Measurements from ENCODE around the gene NR1H3. TPM values are rescaled to one million over a fixed set of nuclear protein-coding genes. Genes with fewer than 3 reads are reported as not detected.
A peak's percentile ranks its signal among the peaks of the same experiment; 100 is the strongest.

NR1H3 gene
- total and polyA plus RNA-seq, 2 donors (not counting 1 experiment from before 2014, with no cell fraction given) = 21.3 to 56.3 TPM

- Histone ChIP-seq H3K27ac (ENCODE audit: insufficient read depth, low read length) (peak within 1 kb of the TSS; percentile 85), H2AFZ (ENCODE audit: low read length) (peak within 1 kb of the TSS; percentile 99), H3K4me3 (replicated peaks in 1 of 4; ENCODE audit: control extremely low read depth in 1 of 4, insufficient read depth in 1 of 4, low read depth in 3 of 4, low read length in 4 of 4) (peak within 1 kb of the TSS; percentile 67 to 88 (median 88)), H3K27me3 (ENCODE audit: control insufficient read depth, insufficient read depth, low read length) (no peaks in the 10 kb centered on the region), H3K36me3 (ENCODE audit: control insufficient read depth, insufficient read depth, low read length) (peaks cover 16% of the 10 kb centered on the region), H4K20me1 (ENCODE audit: control insufficient read depth, extremely low read depth, insufficient read depth, low read length) (no peaks in the 10 kb centered on the region), H3K4me1 (ENCODE audit: control insufficient read depth, extremely low read depth, insufficient read depth, low read length) (peaks cover 7% of the 10 kb centered on the region), H3K9me3 (ENCODE audit: control insufficient read depth, insufficient read depth, low read depth, low read length) (no peaks in the 10 kb centered on the region), H3K4me2 (ENCODE audit: extremely low read depth, insufficient read depth, low read length) (peak within 1 kb of the TSS; percentile 100), H3K79me2 (ENCODE audit: control insufficient read depth, insufficient read depth, low read length) (peaks cover 16% of the 10 kb centered on the region), H3K9ac (ENCODE audit: insufficient read depth, low read length) (peak within 1 kb of the TSS; percentile 75)
- TF ChIP-seq EZH2 (IDR thresholded peaks at IDR 0.05; ENCODE audit: low read length, missing control alignments) (no peak), CTCF (conservative IDR thresholded peaks at IDR 0.05 in 1 of 2, IDR thresholded peaks at IDR 0.05 in 1 of 2; ENCODE audit: low read depth in 1 of 2, low read length in 2 of 2) (peak; percentile 12 to 37)
- peak; percentile 87 to 91 for DNase-seq (ENCODE audit: low read depth in 2 of 2)
Measured at GRCh38 chr11:47248664-47249377, 9.0 kb upstream of the NR1H3 start, which contains the start of gene ACP2. ACP2 (minus strand) TSS chr11:47248814; CDS start chr11:47248789, 25 bp downstream.

- Histone ChIP-seq H3K4me3 (replicated peaks in 1 of 4; ENCODE audit: control extremely low read depth in 1 of 4, insufficient read depth in 1 of 4, low read depth in 3 of 4, low read length in 4 of 4) (peak overlapping the region; percentile 67 to 88 (median 88)), H3K27ac (ENCODE audit: insufficient read depth, low read length) (peak overlapping the region; percentile 85), H3K36me3 (ENCODE audit: control insufficient read depth, insufficient read depth, low read length) (peaks cover 16% of the 10 kb centered on the region), H3K9me3 (ENCODE audit: control insufficient read depth, insufficient read depth, low read depth, low read length) (no peaks in the 10 kb centered on the region), H2AFZ (ENCODE audit: low read length) (peak overlapping the region; percentile 99), H3K9ac (ENCODE audit: insufficient read depth, low read length) (no peak overlapping the region), H3K27me3 (ENCODE audit: control insufficient read depth, insufficient read depth, low read length) (no peaks in the 10 kb centered on the region), H3K79me2 (ENCODE audit: control insufficient read depth, insufficient read depth, low read length) (peaks cover 16% of the 10 kb centered on the region), H4K20me1 (ENCODE audit: control insufficient read depth, extremely low read depth, insufficient read depth, low read length) (no peaks in the 10 kb centered on the region), H3K4me2 (ENCODE audit: extremely low read depth, insufficient read depth, low read length) (peak overlapping the region; percentile 100), H3K4me1 (ENCODE audit: control insufficient read depth, extremely low read depth, insufficient read depth, low read length) (peaks cover 12% of the 10 kb centered on the region)
- no peak for TF ChIP-seq EZH2 (IDR thresholded peaks at IDR 0.05; ENCODE audit: low read length, missing control alignments)
- TF ChIP-seq CTCF (conservative IDR thresholded peaks at IDR 0.05 in 1 of 2, IDR thresholded peaks at IDR 0.05 in 1 of 2; ENCODE audit: low read depth in 1 of 2, low read length in 2 of 2) = no peak
- DNase-seq (ENCODE audit: low read depth in 2 of 2) = no peak
Measured at GRCh38 chr11:47249378-47249715, 8.4 kb upstream of the NR1H3 start.

DNA sequence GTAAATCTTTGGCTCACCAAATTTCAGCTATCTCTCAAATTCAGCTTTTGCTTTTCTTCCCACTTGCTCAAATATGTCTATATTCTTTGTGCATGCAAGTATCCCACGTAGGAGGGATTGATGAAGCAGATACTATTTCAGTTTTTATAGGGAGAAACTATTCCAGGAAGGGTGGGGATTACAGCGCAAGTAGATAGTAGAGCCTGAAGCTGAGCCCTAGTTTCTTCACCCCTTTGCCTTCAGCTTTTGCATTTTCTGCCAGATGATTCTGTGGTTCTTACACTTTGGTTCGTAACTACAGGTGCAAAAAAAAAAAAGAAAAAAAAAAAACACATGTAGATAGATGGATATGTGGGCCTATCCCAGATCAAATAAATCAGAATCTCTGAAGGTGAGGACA, 6.0 kb upstream of the NR1H3 start:
- no peak overlapping the region for H3K9ac ChIP-seq (ENCODE audit: insufficient read depth, low read length)
- H3K4me1 ChIP-seq (ENCODE audit: control insufficient read depth, extremely low read depth, insufficient read depth, low read length) = peaks cover 25% of the 10 kb centered on the region
- H3K36me3 ChIP-seq (ENCODE audit: control insufficient read depth, insufficient read depth, low read length) = peaks cover 1% of the 10 kb centered on the region
- TF ChIP-seq EZH2 (IDR thresholded peaks at IDR 0.05; ENCODE audit: low read length, missing control alignments) = no peak
- no peak for TF ChIP-seq CTCF (conservative IDR thresholded peaks at IDR 0.05 in 1 of 2, IDR thresholded peaks at IDR 0.05 in 1 of 2; ENCODE audit: low read depth in 1 of 2, low read length in 2 of 2)
- no peaks in the 10 kb centered on the region for H4K20me1 ChIP-seq (ENCODE audit: control insufficient read depth, extremely low read depth, insufficient read depth, low read length)
- H3K4me3 ChIP-seq (replicated peaks in 1 of 4; ENCODE audit: control extremely low read depth in 1 of 4, insufficient read depth in 1 of 4, low read depth in 3 of 4, low read length in 4 of 4) = no peak overlapping the region
- no peak overlapping the region for H3K27ac ChIP-seq (ENCODE audit: insufficient read depth, low read length)
- H3K9me3 ChIP-seq (ENCODE audit: control insufficient read depth, insufficient read depth, low read depth, low read length) = no peaks in the 10 kb centered on the region
- H2AFZ ChIP-seq (ENCODE audit: low read length) = no peak overlapping the region
- no peaks in the 10 kb centered on the region for H3K27me3 ChIP-seq (ENCODE audit: control insufficient read depth, insufficient read depth, low read length)
- H3K4me2 ChIP-seq (ENCODE audit: extremely low read depth, insufficient read depth, low read length) = no peak overlapping the region
- H3K79me2 ChIP-seq (ENCODE audit: control insufficient read depth, insufficient read depth, low read length) = peaks cover 16% of the 10 kb centered on the region
- no peak for DNase-seq (ENCODE audit: low read depth in 2 of 2)

Measured in fibroblast of lung (primary cell).